ENCODE results near the gene KLK12. TPM values are rescaled to one million over a fixed set of nuclear protein-coding genes. Genes with fewer than 3 reads are reported as not detected.

The KLK12 gene
- total and polyA plus RNA-seq, 7 donors = not detected

DNA sequence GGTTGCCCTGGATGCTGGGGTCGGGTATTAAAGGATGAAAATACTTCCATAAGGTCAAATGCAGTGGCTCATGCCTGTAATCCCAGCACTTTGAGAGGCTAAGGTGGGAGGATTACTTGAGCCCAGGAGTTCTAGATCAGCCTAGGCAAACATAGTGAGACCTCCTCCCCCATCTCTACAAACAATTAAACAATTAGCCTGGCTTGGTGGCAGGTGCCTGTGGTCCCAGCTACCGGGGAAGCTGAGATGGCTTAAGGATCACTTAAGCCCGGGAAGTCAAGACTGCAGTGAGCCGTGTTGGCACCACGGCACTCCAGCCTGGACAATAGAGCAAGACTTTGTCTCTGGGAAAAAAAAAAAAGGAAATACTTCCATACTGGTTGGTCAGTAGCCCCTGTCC is 9.9 kb downstream of the KLK12 start:
- Histone ChIP-seq H3K9me3 (no peaks in the 10 kb centered on the region), H3K27me3 (ENCODE audit: insufficient read depth in 3 of 3, low read length in 2 of 3) (peaks cover 0 to 21% (median 0%) of the 10 kb centered on the region in 3 donors), H3K4me1 (no peaks in the 10 kb centered on the region), H3K36me3 (ENCODE audit: insufficient read depth in 1 of 2, low read depth in 1 of 2) (no peaks in the 10 kb centered on the region), H3K4me3 (no peak overlapping the region), H3K27ac (no peak overlapping the region)
- 29 to 38% (median 33%) methylated on average over 5 of the region's 5 CpGs for WGBS, 3 donors
- peak in 1 of 2 donors; percentile 8 for DNase-seq
- TF ChIP-seq, protein P1, sequence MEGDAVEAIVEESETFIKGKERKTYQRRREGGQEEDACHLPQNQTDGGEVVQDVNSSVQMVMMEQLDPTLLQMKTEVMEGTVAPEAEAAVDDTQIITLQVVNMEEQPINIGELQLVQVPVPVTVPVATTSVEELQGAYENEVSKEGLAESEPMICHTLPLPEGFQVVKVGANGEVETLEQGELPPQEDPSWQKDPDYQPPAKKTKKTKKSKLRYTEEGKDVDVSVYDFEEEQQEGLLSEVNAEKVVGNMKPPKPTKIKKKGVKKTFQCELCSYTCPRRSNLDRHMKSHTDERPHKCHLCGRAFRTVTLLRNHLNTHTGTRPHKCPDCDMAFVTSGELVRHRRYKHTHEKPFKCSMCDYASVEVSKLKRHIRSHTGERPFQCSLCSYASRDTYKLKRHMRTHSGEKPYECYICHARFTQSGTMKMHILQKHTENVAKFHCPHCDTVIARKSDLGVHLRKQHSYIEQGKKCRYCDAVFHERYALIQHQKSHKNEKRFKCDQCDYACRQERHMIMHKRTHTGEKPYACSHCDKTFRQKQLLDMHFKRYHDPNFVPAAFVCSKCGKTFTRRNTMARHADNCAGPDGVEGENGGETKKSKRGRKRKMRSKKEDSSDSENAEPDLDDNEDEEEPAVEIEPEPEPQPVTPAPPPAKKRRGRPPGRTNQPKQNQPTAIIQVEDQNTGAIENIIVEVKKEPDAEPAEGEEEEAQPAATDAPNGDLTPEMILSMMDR (IDR thresholded peaks at IDR 0.05) = no peak
- intact Hi-C loops (cut with DNase I) = loop anchor here in 1 of 2 donors (5.0 kb wide), 1 partner anchor 72 kb away; no protein-coding TSS in a partner anchor
- no peak for ATAC-seq

DNA sequence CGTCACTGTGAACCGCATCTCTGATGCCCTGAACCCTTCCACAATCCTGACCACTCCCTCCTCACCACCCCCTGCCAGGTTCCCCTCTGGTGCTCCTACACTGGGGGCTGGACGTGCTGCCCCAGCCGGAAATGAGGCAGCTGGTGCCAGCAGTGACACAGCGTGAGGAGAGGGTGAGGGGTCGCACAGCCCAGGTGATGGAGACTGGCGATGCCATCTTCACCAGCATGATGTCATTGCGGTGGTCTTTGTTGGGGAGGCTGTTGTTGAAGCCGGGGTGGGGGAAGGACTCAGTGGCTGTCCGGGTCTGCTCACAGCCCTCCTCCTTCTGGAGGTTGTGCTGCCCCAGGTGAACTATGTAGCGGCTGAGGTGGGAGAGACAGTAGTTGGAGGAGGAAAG is 10.9 kb downstream of the KLK12 start:
- Histone ChIP-seq H3K27me3 (ENCODE audit: insufficient read depth in 3 of 3, low read length in 2 of 3) (peaks cover 0 to 31% (median 0%) of the 10 kb centered on the region in 3 donors), H3K4me1 (no peaks in the 10 kb centered on the region), H3K27ac (no peak overlapping the region), H3K9me3 (no peaks in the 10 kb centered on the region), H3K36me3 (ENCODE audit: insufficient read depth in 1 of 2, low read depth in 1 of 2) (no peaks in the 10 kb centered on the region), H3K4me3 (no peak overlapping the region)
- 67 to 74% (median 68%) methylated on average over 11 of the region's 11 CpGs for WGBS, 3 donors
- intact Hi-C loops (cut with DNase I) = loop anchor here in 1 of 2 donors (5.0 kb wide), 1 partner anchor 73 kb away; no protein-coding TSS in a partner anchor
- DNase-seq = peak in 1 of 2 donors; percentile 32
- no peak for ATAC-seq
- TF ChIP-seq, protein P1 (IDR thresholded peaks at IDR 0.05) = no peak

DNA sequence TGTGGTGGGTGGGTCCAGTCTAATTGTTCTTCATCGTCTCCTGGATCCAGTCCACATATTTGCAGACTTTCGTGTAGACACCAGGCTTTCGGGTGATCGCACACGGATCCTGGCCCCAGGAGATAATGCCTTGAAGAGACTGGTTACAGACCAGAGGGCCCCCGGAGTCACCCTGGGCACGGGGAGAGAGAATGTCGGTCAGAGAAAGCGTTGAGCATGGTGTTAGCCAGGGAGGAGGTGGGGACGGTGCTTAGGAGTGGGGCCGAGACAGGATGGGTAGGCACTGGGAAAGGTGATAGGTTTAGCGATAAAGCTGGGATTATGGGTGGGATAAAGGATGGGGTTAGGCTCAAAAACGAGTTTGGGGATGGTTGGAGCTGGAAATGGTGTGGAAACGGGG is 12.3 kb downstream of the KLK12 start:
- DNase-seq (peak in 1 of 2 donors; percentile 23), ATAC-seq (no peak)
- H3K36me3 ChIP-seq (ENCODE audit: insufficient read depth in 1 of 2, low read depth in 1 of 2) = no peaks in the 10 kb centered on the region
- peaks cover 0 to 45% (median 2%) of the 10 kb centered on the region in 3 donors for H3K27me3 ChIP-seq (ENCODE audit: insufficient read depth in 3 of 3, low read length in 2 of 3)
- intact Hi-C loops (cut with DNase I) = loop anchor here in 1 of 2 donors (5.0 kb wide), 1 partner anchor 75 kb away; no protein-coding TSS in a partner anchor
- no peak overlapping the region for H3K27ac ChIP-seq
- WGBS, 3 donors = 53 to 62% (median 60%) methylated on average over 14 of the region's 14 CpGs
- no peak overlapping the region for H3K4me3 ChIP-seq
- no peaks in the 10 kb centered on the region for H3K9me3 ChIP-seq
- no peaks in the 10 kb centered on the region for H3K4me1 ChIP-seq
- TF ChIP-seq, protein P1 (IDR thresholded peaks at IDR 0.05) = no peak

DNA sequence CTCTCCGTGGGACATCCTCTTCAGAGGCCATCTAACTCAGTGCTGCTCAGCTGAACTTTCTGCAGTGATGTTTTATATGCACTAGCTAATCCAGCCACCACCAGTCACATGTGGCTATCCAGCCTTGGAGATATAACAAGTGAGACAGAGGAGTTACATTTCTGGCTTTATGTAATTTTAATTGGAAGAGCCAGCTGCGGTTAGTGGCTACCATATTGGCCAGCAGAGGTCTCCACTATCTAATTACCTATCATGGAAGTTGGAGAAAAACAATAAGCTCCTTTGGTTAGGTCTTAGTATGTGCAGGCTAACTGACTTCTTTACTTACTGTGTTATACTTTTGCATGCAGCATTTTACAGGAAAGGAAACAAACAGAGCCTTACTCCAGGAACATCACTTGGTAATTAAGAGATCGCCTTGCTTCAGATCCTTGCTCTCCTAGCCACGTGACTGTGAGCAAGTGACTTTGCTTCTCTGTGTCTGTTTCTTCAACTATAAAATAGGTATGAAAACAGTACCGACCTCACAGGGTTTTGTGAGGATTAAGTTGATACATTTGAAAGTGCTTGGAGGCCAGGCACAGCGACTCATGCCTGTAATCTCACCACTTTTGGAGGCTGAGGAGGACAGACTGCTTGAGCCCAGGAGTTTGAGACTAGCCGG is 13.7 kb downstream of the KLK12 start:
- Histone ChIP-seq H3K9me3 (no peaks in the 10 kb centered on the region), H3K27me3 (ENCODE audit: insufficient read depth in 3 of 3, low read length in 2 of 3) (peaks cover 0 to 46% (median 9%) of the 10 kb centered on the region in 3 donors), H3K36me3 (ENCODE audit: insufficient read depth in 1 of 2, low read depth in 1 of 2) (no peaks in the 10 kb centered on the region), H3K27ac (no peak overlapping the region), H3K4me3 (no peak overlapping the region), H3K4me1 (no peaks in the 10 kb centered on the region)
- DNase-seq (peak in 1 of 2 donors; percentile 0), ATAC-seq (no peak)
- intact Hi-C loops (cut with DNase I) = loop anchor here in 1 of 2 donors (5.0 kb wide), 1 partner anchor 76 kb away; no protein-coding TSS in a partner anchor
- TF ChIP-seq, protein P1 (IDR thresholded peaks at IDR 0.05) = peak; percentile 42
- WGBS, 3 donors = 24 to 33% (median 31%) methylated on average over 7 of the region's 7 CpGs
